ENCODE data around the gene DARS2.
A peak's percentile ranks its signal among the peaks of the same experiment; 100 is the strongest.
"Not testable (repeated sequence)": the region's sequence is repeated elsewhere in the genome, so short reads cannot be mapped to it uniquely, and the experiment has no call there.

DARS2 gene

GRCh38 chr1:173869021-173869359 is 44.5 kb downstream of the DARS2 start:
- CTCF ChIA-PET = interaction anchor here (0.6 to 1.1 kb wide), 2 partner anchors 45 to 875 kb away, joined by 3 to 5 read pairs; no protein-coding TSS in a partner anchor
- POLR2A ChIA-PET (ENCODE audit: low non-redundant PET) = interaction anchor here (1.1 kb wide), 1 partner anchor 28 kb away, joined by 3 read pairs; no protein-coding TSS in a partner anchor
- DNase-seq (ENCODE audit: low spot score) = no peak
- peak overlapping the region; percentile 95 for H3K27ac ChIP-seq
- TF ChIP-seq CTCF (conservative IDR thresholded peaks at IDR 0.05; ENCODE audit: low read depth) = no peak

DNA sequence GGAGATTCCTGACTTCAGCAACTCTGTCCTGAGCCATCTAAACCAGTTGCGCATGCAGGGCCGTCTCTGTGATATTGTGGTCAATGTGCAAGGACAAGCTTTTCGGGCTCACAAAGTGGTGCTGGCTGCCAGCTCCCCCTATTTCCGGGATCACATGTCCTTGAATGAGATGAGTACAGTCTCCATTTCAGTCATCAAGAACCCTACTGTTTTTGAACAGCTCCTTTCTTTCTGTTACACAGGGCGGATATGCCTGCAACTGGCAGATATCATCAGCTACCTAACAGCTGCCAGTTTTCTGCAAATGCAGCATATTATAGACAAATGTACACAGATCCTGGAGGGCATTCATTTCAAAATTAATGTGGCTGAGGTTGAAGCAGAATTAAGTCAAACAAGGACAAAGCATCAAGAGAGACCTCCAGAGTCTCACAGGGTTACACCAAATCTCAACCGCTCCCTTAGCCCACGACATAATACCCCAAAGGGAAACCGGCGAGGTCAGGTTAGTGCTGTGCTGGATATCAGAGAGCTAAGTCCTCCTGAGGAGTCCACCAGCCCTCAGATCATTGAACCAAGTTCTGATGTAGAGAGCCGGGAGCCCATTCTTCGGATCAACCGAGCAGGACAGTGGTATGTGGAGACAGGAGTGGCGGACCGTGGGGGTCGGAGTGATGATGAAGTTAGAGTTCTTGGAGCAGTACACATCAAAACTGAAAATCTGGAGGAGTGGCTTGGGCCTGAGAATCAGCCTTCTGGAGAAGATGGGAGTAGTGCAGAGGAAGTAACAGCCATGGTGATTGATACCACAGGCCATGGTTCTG is 46.0 kb downstream of the DARS2 start:
- H3K27ac ChIP-seq = no peak overlapping the region
- no peak for TF ChIP-seq CTCF (conservative IDR thresholded peaks at IDR 0.05; ENCODE audit: low read depth)
- POLR2A ChIA-PET (ENCODE audit: low non-redundant PET) = no interaction called here
- no peak for DNase-seq (ENCODE audit: low spot score)
- CTCF ChIA-PET = no interaction called here

- no peak for TF ChIP-seq CTCF (conservative IDR thresholded peaks at IDR 0.05; ENCODE audit: low read depth)
- CTCF ChIA-PET = no interaction called here
- DNase-seq (ENCODE audit: low spot score) = no peak
- POLR2A ChIA-PET (ENCODE audit: low non-redundant PET) = no interaction called here
- H3K27ac ChIP-seq = no peak overlapping the region
Measured at GRCh38 chr1:173871091-173871490, 46.6 kb downstream of the DARS2 start.

GRCh38 chr1:173871500-173871899 is 47.0 kb downstream of the DARS2 start:
- DNase-seq (ENCODE audit: low spot score) = no peak
- POLR2A ChIA-PET (ENCODE audit: low non-redundant PET) = no interaction called here
- CTCF ChIA-PET = no interaction called here
- no peak overlapping the region for H3K27ac ChIP-seq
- no peak for TF ChIP-seq CTCF (conservative IDR thresholded peaks at IDR 0.05; ENCODE audit: low read depth)

- no peak overlapping the region for H3K27ac ChIP-seq
- no peak for DNase-seq (ENCODE audit: low spot score)
- ChIA-PET POLR2A (ENCODE audit: low non-redundant PET) (no interaction called here), CTCF (no interaction called here)
- no peak for TF ChIP-seq CTCF (conservative IDR thresholded peaks at IDR 0.05; ENCODE audit: low read depth)
Measured at GRCh38 chr1:173876732-173877131, 52.3 kb downstream of the DARS2 start.

DNA sequence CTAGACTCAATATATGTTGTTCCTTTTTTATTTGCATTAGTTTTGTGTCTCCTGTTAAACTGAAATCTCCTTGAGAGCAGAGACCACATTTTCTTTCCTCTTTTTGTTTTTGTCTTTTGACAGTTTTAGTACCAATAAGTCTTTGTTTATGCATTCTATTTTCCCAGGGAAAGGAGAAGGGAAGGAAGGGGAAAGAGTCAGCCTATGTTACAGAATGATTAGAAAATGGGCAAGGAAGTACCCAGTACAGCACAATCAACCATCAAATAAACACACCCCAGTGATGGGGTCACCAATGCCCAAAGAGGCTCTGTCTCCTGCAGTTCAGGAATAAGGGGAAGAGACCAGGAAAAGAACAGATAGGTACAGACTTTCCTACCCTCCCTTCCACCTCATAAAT is 53.8 kb downstream of the DARS2 start:
- POLR2A ChIA-PET (ENCODE audit: low non-redundant PET) = no interaction called here
- TF ChIP-seq CTCF (conservative IDR thresholded peaks at IDR 0.05; ENCODE audit: low read depth) = no peak
- CTCF ChIA-PET = no interaction called here
- no peak for DNase-seq (ENCODE audit: low spot score)
- H3K27ac ChIP-seq = no peak overlapping the region

DNA sequence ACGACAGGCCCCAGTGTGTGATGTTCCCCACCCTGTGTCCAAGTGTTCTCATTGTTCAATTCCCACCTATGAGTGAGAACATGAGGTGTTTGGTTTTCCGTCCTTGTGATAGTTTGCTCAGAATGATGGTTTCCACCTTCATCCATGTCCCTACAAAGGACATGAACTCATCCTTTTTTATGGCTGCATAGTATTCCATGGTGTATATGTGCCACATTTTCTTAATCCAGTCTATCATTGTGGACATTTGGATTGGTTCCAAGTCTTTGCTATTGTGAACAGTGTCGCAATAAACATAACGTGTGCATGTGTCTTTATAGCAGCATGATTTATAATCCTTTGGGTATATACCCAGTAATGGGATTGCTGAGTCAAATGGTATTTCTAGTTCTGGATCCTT is 56.6 kb downstream of the DARS2 start:
- CTCF ChIA-PET; POLR2A ChIA-PET (ENCODE audit: low non-redundant PET); DNase-seq (ENCODE audit: low spot score); H3K27ac ChIP-seq: not testable (repeated sequence)

Data from RWPE1 (cell line).